Measurements from ENCODE around the gene AVEN. TPM values are rescaled to one million over a fixed set of nuclear protein-coding genes. Genes with fewer than 3 reads are reported as not detected.
A peak's percentile ranks its signal among the peaks of the same experiment; 100 is the strongest.

AVEN gene
- total RNA-seq, result 10 to 100 TPM; 14.8 to 38.7 (median 26.9) TPM

DNA sequence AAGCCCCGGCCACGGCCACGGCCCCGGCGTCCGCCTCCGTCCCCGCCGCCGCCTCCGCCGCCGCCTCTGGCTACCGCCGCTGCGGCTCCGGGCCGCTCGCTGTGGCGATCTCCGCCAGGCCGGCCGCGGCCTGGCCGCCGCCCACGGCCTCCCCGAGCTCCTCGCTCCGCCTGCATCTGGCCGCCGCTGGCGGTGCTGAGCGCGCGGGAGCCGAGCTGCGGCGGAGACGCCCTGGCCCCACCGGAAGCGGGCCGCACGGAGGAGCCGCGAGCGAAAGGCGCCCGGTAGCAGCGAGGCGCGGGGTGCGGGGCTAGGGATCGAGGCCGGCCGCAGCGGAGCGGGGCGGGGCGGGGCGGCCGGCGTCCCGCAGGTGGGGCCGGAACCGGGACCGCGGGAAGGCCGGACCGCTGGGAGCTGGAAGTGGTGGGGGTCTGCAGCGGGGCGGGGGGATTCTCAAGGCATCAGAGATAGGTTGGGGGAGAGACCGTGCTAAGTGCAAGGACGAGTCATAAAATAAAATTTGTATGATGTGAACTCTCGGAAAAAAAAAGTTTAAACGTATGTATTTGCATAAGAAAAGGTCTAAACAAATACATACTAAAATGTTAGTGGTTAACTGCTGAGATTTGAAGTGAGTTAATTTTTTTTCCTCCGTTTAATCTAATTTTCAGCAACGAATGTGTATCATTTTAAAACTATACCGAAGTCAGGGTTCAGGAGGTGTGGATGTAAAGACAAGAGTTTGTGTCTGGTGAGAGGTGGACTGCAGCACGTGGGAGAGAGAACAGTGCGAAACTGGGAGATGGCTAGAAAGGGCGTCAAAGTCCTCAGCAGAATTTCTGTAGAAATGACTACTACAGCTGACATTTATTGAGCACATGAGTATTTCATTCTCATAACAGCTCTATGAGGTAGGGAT is at the start of gene AVEN:
AVEN (minus strand) TSS at position 334 of the 919 bp plus-strand sequence; CDS start at position 176, 158 bp downstream.
- H3K36me3 ChIP-seq, result no peaks in the 10 kb centered on the region
- H3K27me3 ChIP-seq, result no peaks in the 10 kb centered on the region
- H3K27ac ChIP-seq, result peak within 1 kb of the TSS; percentile 71 to 98 (median 95)
- TF ChIP-seq CTCF (IDR thresholded peaks at IDR 0.05) (peak in 1 of 4 experiments; percentile 1), EP300 (IDR thresholded peaks at IDR 0.05) (no peak), POLR2A (IDR thresholded peaks at IDR 0.05) (peak in 1 of 2 donors; percentile 10)
- H3K4me1 ChIP-seq, result peaks cover 0 to 31% (median 8%) of the 10 kb centered on the region in 3 donors
- H3K9me3 ChIP-seq, result no peaks in the 10 kb centered on the region
- peak; percentile 82 for ATAC-seq
- 1 to 2% methylated on average over 18 to 23 of the region's 82 CpGs for WGBS, 2 donors (ENCODE audit: low coverage in 1 of 2)
- H3K4me3 ChIP-seq, result peak within 1 kb of the TSS; percentile 85 to 99

GRCh38 chr15:34085746-34086145 is 46.7 kb upstream of the AVEN start:
- Histone ChIP-seq H3K4me1 (peaks cover 0 to 14% (median 0%) of the 10 kb centered on the region in 3 donors), H3K4me3 (no peak overlapping the region), H3K9me3 (no peaks in the 10 kb centered on the region), H3K27ac (no peak overlapping the region), H3K27me3 (no peaks in the 10 kb centered on the region), H3K36me3 (peaks cover 3 to 79% of the 10 kb centered on the region in 2 donors)
- WGBS, 2 donors (ENCODE audit: low coverage in 1 of 2), result 79 to 93% methylated on average over 2 of the region's 2 CpGs
- no peak for ATAC-seq
- TF ChIP-seq EP300 (IDR thresholded peaks at IDR 0.05) (no peak), POLR2A (IDR thresholded peaks at IDR 0.05) (no peak), CTCF (IDR thresholded peaks at IDR 0.05) (no peak), POLR2AphosphoS5 (IDR thresholded peaks at IDR 0.05) (no peak)

GRCh38 chr15:34084086-34084485 is 45.1 kb upstream of the AVEN start:
- no peaks in the 10 kb centered on the region for H3K9me3 ChIP-seq
- H3K4me1 ChIP-seq, result peaks cover 0 to 14% (median 0%) of the 10 kb centered on the region in 3 donors
- H3K4me3 ChIP-seq, result no peak overlapping the region
- peak overlapping the region in 1 of 4 donors; percentile 33 for H3K27ac ChIP-seq
- no peaks in the 10 kb centered on the region for H3K27me3 ChIP-seq
- H3K36me3 ChIP-seq, result peaks cover 3 to 69% of the 10 kb centered on the region in 2 donors
- TF ChIP-seq EP300 (IDR thresholded peaks at IDR 0.05), result no peak
- peak; percentile 46 for TF ChIP-seq POLR2AphosphoS5 (IDR thresholded peaks at IDR 0.05)
- 28 to 44% methylated on average over 5 to 6 of the region's 7 CpGs for WGBS, 2 donors (ENCODE audit: low coverage in 1 of 2)
- peak; percentile 67 for ATAC-seq

GRCh38 chr15:34079904-34080303 is 40.9 kb upstream of the AVEN start:
- TF ChIP-seq EP300 (IDR thresholded peaks at IDR 0.05) (no peak), POLR2AphosphoS5 (IDR thresholded peaks at IDR 0.05) (no peak), POLR2A (IDR thresholded peaks at IDR 0.05) (no peak), CTCF (IDR thresholded peaks at IDR 0.05) (no peak)
- Histone ChIP-seq H3K36me3 (peaks cover 0 to 27% of the 10 kb centered on the region in 2 donors), H3K27ac (no peak overlapping the region), H3K4me3 (no peak overlapping the region), H3K9me3 (no peaks in the 10 kb centered on the region), H3K4me1 (peaks cover 0 to 14% (median 0%) of the 10 kb centered on the region in 3 donors), H3K27me3 (no peaks in the 10 kb centered on the region)
- 90 to 100% methylated on average over 2 of the region's 4 CpGs for WGBS, 2 donors (ENCODE audit: low coverage in 1 of 2)
- no peak for ATAC-seq

- H3K36me3 ChIP-seq, result peaks cover 0 to 17% of the 10 kb centered on the region in 2 donors
- no peak overlapping the region for H3K27ac ChIP-seq
- no peaks in the 10 kb centered on the region for H3K9me3 ChIP-seq
- WGBS, 2 donors (ENCODE audit: low coverage in 1 of 2), result 76 to 82% methylated on average over 3 of the region's 3 CpGs
- ATAC-seq, result no peak
- no peak overlapping the region for H3K4me3 ChIP-seq
- H3K27me3 ChIP-seq, result no peaks in the 10 kb centered on the region
- H3K4me1 ChIP-seq, result peaks cover 0 to 6% (median 0%) of the 10 kb centered on the region in 3 donors
- TF ChIP-seq EP300 (IDR thresholded peaks at IDR 0.05) (no peak), CTCF (IDR thresholded peaks at IDR 0.05) (no peak), POLR2AphosphoS5 (IDR thresholded peaks at IDR 0.05) (no peak), POLR2A (IDR thresholded peaks at IDR 0.05) (no peak)
These were observed 39.9 kb upstream of the AVEN start for GRCh38 chr15:34078900-34079299.
